GM10266 (cell line): ENCODE data around the gene YBEY.

ENCODE experiments used
- DNase-seq: peaks from one replicate; pipeline ENCODE4 v3.0.0; 2012; ENCODE audit errors: extremely low spot score
- CTCF ChIP-seq: IDR thresholded peaks from 2 replicates; pipeline ENCODE4 v1.5.1; 2012; ENCODE audit warnings: mild to moderate bottlenecking, low read depth; ENCODE audit not compliant: control insufficient read depth, insufficient read depth; ENCODE audit errors: missing control alignments

YBEY gene

GRCh38 chr21:46346296-46347202 lies 60.4 kb downstream of the YBEY start:
- no peak for TF ChIP-seq CTCF
- DNase-seq = no peak

GRCh38 chr21:46347203-46347550 lies 61.0 kb downstream of the YBEY start:
- TF ChIP-seq CTCF = no peak
- no peak for DNase-seq
